Globus pallidus (tissue), 1 donor: ENCODE data around the gene PNPLA2.

Source experiments
- DNase-seq: peaks from one replicate; pipeline ENCODE4 v3.0.0-alpha.2; 2015; ENCODE audit warnings: low spot score

The PNPLA2 gene

DNA sequence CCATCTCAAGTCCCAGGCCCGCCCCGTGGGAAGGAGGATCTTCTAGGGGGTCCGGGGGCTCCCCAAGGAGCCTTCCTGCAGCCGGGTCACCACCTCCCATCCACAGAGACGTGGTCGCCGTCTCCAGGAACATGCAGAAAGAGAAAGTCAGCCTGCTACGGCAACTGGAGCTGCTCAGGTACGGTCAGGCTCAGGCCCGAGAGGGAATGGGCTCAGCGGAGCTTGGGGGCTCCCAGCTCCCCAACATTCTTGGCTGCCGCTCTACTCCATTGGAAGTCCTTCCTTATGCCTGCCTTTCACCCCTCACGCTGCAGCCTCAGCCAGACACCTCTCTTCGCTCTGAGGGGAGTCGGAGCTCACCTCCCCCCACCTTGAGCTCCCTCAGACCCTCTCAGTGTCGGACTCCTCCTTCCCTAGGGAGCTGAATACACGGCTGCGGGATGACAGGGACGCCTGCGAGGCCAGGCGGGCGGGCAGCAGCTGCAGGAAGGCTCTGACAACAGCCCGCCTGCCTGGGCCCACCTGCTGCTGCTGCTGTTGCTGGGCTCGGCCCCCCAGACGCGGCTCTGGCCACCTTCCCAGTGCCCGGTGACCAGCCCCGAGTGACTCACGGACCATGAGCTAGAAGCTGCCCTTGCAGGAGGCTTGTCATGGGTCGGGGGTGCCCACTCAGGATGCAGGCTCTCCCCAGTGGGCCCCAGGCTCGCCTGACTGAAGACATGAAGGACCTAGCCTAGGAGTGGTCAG, 12.6 kb downstream of the PNPLA2 start:
- DNase-seq, result no peak

DNA sequence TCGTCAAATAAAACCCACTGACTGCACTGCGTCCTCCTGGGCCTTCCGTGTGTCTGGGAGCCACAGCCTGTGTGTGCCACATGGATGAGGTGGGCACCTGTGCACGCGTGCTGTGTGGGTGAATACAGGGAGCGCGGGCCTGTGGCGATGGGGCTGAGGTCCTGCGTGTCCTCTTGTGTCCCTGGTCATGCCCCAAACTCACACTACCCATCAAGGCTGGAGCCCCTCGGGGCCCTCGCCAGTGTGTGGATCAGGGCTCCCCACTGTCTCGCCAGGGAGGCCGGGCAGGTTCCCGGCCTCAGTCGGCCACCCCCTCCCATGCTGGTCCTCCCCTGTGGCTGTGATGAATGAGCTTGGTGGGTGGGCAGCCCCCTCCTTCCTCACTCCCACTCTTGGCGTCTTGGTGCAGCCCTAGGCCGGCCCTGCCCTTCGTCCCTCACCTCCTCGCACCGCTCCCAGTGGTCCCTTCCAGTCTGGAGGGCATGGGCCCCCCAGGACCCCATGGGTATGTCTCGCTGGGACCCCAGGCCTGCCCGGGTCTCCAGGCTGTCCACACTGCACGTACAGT, 13.3 kb downstream of the PNPLA2 start:
- no peak for DNase-seq

DNA sequence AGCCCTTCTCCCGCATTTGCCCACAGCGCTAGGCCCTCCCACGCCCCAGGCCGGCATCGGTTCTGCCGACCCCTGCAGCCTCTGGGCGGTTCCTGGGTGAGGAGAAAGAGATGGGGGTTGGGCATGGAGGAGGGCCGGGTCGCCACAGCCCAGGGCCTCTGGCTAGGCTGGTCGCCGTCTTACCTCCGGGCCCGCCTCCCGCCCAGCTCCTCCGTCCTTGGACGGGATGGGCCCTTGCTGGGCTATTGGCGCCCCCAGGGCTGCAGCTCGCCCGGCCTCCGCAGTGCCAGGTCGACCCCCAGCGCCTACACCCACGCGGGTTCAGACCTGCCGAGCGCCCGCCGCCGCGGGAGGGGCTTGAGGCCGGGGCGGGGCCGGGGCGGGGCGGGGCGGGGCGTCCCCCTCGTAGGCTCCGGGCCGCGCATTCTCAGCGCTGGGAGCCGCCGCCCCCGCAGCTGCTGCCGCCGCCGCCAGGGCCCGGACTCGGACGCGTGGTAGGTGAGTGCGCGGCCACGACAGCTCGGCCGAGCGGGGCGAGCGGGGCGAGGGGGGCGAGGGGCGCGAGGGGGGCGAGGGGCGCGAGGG, 13.9 kb downstream of the PNPLA2 start, which contains the start of gene CD151:
Gene CD151, plus strand, starts transcription at position 424 of the 585 bp plus-strand sequence. CDS start 3,118 bp downstream, outside the sequence.
- DNase-seq, result no peak

DNA sequence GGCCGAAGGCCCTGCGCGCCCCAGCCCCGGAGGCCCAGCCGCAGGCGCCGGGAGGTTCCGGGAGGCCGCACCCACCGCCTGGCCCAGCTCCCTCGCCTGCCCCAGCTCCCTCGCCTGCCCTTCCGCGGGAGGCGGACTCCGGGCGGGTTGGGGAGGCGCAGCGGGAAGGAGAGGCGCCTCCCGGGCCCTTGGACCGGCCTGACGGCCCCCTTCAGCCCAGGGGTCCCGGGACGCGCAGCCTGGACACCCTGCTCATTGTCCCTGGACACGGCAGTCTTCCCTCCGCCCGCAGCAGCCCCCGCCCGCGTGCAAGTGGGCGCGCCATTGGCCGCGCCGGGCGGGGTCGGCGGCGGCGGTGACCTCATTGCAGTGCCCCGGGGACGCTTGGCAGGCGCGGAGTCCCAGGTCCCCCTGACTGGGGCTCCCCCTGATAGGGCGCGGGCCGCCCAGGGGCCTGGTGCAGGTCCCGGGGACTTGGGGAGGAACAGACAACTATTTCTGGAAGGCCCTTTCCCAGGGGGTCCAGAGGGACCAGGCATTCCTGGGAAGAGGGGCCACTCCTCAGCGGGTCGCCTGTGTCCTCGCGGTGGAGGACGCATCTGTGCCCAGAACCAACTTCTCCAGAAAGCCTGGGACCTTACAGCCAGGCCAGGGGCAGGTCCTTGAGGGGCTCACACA, 14.5 kb downstream of the PNPLA2 start:
- DNase-seq, result no peak

DNA sequence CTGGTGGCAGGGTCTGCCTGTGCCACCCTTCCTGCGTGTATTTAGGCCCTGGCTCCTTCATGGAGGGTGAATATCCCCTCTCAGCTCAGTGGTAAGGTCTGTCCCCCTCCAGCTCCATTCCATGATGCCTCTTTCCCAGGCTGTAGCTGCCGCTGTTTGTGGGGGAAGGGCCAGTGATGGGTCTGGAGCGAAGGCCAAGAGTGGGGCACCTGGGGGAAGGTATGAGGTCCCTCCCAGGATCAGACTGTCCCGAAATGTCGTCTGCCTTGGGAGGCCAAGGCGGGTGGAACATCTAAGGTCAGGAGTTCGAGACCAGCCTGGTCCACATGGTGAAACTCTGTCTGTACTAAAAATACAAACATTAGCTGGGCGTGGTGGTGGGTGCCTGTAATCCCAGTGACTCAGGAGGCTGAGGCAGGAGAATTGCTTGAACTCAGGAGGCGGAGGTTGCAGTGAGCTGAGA, 15.2 kb downstream of the PNPLA2 start:
- DNase-seq, result no peak

DNA sequence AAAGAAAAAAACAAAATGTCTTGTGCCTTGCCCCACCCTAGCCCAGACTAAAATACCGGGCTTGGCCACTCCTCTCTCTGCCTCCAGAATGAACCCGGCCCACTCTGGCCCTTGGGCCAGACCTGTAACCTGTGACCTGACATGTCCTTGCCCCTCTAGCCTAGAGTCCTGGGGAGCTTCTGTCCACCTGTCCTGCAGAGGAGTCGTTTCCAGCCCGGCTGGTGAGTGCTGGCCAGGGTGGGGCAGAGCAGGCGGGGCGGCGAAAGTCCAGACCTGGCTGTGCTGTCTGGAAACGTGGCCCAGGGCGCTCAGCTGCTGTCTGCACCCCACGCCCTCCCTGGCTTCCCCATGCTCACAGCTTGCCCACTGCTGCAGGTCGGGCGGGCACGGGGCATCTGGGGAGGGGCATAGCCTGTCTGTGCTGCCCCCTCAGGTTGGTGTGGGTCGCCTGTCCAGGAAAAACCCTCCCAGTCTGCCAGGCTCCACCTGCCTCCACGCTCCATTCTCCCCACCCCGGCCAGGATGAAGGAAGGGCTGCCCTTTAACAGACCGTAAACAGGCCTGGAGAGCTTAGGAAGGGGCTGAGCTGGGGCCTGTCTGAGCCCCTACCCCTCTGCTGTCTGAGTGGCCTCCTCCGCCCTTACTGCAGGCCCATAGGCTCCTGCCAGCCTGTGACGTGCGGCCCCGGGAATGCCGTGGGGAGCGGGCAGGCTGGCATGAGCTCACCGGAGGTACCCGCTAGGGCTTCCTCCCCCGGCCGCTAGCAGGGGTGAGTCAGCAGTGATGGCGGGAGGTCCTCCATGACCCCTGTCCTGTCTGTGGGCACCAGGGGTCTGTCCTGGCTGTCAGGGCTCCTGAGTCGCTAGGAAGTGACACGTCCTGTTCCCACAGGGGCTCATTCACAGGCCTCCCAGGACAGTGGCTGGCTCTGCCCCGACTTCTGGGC, 15.9 kb downstream of the PNPLA2 start:
- no peak for DNase-seq

DNA sequence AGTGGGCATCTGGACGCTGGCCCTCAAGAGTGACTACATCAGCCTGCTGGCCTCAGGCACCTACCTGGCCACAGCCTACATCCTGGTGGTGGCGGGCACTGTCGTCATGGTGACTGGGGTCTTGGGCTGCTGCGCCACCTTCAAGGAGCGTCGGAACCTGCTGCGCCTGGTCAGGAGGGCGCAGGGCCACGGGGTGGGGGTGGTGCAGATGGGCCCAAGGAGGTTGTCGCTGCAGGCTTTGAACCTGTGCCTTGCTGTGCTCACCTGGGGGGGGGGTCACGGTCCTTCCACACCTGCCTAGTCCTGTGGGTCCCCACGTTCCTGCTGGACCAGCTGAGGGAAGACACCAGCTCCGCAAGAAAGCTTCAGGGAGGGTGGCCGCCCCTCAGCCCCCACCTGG, 17.6 kb downstream of the PNPLA2 start:
- no peak for DNase-seq

DNA sequence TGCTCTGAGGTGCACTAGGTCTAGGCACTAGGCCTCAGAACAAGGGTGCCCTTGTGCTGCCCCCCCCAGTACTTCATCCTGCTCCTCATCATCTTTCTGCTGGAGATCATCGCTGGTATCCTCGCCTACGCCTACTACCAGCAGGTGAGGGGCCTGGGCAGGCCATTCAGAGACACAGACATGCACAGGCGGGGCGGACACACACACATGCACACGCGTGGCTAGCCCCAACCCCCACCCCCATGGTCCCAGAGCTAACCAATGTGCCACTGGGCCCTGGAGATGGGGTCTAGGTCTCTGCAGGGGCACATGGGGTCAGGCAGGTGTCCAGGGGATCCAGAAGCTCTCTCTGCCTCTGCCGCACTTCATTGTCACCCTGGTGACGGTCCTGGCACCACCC, 18.0 kb downstream of the PNPLA2 start:
- DNase-seq, result no peak

DNA sequence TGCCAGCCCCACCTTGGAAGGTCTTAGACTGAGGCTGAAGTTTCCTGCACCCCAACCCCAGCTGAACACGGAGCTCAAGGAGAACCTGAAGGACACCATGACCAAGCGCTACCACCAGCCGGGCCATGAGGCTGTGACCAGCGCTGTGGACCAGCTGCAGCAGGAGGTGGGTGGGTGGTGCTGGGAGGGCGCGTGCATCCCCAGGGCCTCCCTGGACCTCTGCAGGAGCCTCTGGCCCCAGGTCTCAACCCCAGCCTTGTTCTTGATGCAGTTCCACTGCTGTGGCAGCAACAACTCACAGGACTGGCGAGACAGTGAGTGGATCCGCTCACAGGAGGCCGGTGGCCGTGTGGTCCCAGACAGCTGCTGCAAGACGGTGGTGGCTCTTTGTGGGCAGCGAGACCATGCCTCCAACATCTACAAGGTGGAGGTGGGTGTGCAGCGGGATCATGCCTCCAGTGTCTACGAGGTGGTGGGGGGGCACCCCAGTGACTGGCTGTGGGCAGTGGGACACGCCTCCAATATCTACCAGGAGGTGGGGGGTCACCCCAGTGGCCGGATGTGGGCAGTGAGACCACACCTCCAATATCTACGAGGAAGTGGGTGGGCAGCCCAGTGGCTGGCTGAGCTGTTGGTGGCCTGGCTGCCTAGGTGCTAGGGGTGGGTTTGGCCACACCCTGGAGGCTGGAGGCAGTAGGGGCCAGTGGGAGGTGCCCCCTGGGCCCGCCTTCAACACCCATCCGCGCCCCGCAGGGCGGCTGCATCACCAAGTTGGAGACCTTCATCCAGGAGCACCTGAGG, 18.7 kb downstream of the PNPLA2 start:
- DNase-seq, result no peak

DNA sequence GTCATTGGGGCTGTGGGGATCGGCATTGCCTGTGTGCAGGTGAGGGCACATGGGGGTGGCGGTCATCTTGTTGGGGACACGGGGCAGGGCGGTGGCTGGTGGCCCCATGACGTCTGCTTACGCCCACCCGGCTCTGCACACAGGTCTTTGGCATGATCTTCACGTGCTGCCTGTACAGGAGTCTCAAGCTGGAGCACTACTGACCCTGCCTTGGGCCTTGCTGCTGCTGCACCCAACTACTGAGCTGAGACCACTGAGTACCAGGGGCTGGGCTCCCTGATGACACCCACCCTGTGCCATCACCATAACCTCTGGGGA, 19.2 kb downstream of the PNPLA2 start:
- DNase-seq, result no peak

DNA sequence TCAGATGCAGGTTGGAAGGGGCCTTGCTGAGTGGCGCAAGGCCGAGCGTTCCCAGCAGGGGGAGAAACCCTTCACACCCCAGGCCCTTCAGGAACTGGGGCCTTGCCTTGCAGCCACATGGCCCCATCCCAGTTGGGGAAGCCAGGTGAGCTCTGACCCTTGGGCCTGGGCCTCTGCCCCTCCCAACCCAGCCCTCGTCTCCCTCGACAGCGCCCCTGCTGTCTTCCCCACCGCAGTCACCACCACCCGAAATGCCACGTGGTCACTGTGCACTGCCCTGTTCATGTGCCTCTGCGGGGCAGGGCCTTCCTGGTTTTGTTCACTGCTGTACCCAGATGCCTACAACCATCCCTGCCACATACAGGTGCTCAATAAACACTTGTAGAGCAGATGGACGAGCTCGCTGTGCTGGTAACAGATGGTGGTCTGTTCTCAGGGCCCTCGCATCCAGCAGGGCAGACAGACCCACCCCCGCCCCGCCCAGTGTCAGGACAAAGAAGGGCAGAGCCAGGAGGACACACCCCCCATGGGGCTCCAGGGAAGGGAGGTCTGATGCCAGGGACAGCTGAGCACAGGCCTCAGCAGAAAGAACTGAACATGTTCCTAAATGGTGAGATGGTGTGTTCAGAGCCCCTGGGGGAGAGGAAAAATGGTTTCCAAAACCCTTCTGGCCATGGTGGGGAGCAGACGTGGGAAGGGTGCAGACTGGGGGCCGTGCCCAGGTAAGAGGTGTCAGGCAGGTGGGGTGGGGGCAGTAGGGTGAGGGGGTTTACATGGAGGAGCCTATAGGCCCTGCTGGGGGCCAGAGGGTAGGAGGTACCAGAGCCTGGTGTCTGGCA, 19.9 kb downstream of the PNPLA2 start:
- DNase-seq, result no peak

DNA sequence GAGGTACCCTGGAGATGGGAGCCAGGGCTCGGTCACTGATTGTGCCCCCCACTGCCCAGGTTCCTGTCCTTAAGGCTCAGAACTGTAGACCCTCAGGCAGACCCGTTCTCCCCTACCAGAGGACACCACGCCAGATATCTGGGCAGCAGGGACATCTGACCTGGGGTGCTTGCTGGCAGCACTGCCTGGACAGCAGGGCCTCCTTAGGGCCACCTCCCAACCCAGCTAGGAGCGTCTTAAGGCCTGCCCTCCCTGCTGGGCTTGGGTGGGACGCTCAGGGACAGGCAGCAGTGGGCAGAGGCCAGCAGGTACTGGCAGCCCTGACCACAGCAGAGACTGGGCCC, 20.5 kb downstream of the PNPLA2 start:
- no peak for DNase-seq

DNA sequence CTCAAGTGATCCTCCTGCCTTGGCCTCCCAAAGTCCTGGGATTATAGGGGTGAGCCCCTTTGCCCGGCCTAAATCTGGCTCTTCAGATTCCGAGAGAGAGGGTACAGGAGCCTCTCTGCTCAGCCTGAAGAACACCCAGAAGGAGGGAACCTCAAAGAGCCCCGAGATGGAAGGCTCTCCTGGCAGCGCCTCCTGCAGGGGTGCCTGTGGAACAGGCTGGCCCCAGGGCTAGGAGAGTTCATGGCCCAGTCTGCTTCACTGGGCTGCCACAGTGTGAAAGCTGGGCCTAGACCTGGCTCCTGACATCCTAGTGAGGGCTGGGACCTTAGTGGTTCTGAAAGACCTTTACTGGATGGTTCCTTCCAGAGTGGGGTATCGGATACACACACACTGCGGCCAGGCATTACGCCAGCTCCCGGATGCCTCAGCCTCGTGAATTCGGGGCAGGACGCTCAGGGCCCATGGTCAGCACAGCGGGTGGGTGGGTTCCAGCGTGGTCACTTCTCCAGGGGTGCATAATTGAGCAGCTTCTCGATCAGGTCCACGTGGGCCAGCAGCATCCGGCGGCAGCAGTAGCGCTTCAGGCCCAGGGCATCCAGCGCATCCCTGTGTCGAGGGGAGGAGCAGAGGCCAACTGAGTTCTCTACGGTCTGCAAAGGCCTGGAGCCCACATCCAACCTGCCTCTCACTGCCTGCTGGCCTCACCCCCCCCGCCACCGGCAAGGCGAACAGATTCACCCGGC, 21.3 kb downstream of the PNPLA2 start:
- no peak for DNase-seq

DNA sequence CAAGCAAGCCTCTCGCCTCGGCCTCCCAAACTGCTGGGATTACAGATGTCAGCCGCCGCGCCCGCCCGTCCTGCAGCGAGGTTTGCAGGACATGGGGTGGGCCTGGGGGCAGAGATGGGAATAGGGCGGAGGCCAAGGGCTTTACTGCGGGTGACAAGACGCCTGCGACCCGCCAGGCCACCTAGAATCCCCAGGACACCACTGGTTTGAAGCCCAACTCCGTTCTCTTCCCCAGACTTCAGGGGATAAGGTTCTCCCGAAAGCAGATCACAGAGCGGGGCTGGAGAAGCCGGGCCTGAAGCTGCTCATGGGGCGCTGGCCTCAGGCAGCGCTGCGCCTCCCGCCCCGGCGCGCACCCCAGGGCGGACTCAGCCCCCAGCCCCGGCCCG, 23.3 kb downstream of the PNPLA2 start:
- DNase-seq, result no peak

DNA sequence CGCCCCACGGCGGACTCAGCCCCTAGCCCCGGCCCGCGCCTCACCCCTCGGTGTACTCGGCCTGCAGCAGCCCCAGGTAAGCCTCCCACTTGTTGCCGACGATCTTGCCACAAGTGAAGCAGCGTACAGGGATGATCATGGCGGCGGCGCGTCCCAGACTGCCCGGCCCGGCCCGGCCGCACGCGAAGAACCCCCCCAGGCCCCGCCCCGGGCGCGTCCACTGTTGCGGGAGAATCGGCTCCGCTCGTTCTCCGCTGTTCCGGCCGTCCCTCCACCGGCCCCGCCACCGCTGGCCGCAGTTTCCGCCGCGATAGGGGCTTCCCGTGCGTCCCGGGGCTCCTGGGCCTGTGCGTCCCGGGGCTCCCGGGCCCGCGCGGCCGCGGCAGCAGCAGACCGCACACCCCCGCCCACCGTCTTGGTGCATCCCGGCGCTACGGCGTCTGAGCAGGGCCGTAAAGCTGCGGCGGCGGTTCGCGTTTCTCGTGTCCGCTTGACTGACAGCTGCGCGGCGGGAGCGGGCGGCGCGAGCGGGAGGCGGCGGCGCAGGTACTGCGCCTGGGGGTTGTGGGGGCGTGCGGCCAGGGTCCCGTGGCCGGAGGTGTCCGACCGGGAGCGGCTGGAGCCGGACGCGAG, 23.8 kb downstream of the PNPLA2 start, which contains the start of the genes POLR2L and TSPAN4:
Gene POLR2L, minus strand, starts transcription at position 160 of the 633 bp plus-strand sequence. Its CDS starts 21 bp downstream, at position 139.
Gene TSPAN4, plus strand, starts transcription at position 483 of the 633 bp plus-strand sequence. CDS start 7,453 bp downstream, outside the sequence.
- peak; percentile 84 for DNase-seq

DNA sequence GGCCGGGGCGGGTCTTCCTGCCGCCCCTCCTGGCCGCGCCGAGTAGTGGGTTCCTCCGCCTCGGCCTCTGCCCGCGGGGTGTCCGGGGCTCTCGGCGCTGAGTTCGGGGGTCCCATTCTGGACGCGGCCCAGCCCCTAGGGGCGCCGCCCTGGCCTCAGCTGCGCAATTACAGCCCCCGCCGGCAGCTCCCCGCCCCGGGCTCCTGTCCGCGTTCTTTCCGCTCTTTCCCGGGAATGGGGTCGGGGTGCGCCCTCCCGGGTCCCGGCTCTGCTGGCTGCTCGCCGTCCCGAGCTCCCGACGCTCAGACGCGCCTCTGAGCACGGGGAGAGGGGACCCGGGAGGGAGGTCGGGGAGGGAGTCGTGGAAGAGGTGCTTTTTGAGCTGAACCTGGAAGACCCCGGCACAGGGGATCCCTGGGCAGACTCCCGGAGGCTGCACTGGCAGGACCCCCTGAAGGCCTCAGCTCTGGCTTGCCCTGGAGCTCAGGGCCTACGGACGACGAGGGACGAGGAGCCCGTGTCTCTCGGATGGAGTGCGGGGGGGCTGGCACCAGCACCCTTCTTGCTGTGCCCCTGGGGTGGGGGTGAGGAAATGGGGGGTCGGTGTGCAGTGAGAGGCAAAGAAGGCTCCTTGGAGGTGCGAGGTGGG, 24.5 kb downstream of the PNPLA2 start:
- DNase-seq, result no peak

DNA sequence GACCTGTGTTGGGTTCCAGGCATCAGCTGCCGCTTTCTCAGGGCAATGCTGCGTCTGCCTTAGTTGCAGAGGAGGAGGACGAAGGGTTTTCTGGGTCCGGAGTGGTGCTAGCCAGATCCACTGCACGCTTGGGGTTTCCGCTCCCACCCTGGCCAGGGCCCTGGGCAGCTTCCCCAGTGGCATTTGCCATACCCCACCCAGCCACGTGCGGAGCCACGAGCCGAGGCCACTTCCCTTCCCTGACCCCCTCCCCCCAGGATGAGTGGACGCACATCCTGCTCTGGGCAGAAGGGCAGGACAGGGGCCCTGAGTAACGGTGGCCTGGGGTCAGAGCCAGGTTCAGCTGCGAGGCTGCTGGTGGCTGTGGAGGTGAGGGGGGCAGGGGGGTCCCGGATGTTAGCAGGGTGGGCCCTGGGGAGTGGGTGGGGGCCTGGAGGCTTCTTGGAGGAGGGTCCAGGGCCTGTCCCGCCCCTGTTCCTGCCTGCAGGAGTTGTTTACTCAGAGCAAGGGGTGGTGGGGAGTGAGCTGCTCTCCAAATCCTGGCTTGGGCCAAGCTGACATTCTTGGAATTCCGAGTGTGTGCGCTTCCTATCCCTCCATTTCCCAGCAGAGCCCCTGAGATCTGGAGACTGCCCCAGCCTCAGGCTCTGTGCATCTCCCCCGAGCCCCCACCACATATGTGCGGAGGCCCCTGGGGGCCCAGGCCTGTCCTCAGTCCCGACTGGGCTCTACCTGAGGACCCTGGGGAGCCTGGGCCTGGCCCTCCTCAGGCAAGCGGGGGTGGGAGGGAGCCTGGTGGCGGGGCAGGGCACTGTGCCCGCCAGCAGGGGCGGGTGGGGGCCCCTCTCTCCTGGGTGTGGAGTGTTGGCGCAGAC, 25.3 kb downstream of the PNPLA2 start:
- no peak for DNase-seq
